Measurements from ENCODE around the gene PDE5A.

Gene PDE5A

DNA sequence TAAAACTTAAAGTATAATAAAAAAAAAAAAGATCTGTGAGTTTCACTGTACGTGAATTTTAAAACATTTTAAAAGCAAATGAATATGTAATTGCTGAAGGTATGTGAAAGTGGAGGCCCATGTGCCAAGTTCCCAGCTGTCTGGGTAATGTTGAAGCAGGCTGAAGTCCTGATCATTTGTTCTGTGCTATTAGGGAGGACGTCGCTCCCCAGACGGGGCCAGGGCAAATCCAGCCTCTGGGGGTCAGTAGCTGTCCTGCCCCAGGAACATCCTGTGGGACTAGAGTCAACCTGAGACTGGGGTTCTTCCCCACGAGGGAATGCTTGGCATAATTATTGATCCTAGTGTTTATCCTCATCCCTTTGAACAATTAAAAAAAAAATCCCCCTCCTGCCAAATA, 48.8 kb downstream of the PDE5A start:
- no peak for DNase-seq

DNA sequence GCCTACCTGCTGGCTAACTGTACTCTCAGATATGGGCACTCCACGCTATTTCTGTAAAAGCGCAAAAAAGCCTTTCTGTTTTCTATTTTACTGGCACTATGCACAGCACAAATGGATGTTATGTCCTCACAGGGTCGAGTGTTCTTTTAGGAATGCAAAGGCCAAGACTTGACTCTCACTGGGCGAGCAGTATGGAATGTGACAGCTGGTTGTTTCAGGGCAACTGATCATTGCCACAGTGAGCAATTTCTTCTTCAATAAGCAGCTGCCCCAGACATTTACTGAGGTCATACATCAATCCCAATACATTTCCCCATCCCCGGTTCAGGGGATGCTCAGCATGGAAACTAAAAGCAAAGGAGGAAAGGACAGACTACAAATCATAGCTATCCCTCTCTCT, 58.2 kb downstream of the PDE5A start:
- DNase-seq: no peak

DNA sequence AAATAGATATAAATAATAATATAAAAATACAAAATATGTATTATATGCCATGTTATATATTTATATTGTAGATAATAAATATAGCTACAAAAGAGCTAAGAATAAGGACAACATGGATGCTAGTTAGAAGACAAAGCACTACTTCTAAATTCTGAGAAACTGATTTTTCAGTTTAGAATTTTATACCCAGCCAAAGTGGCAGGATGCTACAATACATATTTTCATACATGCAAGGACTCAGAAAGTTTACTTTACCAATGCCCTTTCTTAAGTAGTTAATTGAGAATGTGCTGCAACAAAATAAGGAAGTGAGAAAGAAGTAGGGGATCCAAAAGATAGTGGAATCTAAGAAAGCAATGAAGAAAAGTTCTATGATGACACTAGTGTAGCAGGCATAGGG, 64.5 kb downstream of the PDE5A start:
- no peak for DNase-seq

DNA sequence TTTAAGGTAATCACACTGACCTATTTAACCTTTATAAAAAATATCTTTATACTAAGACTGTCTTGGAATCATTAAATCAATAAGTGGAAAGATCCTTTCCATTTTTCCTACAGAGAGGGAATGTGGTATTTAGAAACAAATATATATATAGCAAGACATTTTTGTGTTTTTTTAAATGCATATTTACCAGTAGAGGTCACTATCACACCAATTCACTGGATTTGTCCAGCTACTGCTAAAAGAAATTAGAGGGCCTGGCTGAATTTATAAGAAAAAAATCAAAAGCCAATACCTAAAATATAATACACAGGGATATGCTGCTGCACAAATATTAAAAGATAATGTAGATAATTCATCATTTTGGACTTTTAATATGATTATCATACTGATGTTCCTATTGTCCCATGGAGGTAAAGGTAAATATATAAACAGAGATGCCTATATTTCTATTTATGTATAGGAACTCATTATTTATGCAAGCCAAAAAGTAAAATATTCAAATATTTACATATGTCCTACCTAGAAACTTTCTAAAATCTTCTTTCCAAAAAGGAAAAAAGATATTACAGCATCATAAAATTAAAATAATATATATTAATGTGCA, 69.5 kb downstream of the PDE5A start:
- DNase-seq: no peak

DNA sequence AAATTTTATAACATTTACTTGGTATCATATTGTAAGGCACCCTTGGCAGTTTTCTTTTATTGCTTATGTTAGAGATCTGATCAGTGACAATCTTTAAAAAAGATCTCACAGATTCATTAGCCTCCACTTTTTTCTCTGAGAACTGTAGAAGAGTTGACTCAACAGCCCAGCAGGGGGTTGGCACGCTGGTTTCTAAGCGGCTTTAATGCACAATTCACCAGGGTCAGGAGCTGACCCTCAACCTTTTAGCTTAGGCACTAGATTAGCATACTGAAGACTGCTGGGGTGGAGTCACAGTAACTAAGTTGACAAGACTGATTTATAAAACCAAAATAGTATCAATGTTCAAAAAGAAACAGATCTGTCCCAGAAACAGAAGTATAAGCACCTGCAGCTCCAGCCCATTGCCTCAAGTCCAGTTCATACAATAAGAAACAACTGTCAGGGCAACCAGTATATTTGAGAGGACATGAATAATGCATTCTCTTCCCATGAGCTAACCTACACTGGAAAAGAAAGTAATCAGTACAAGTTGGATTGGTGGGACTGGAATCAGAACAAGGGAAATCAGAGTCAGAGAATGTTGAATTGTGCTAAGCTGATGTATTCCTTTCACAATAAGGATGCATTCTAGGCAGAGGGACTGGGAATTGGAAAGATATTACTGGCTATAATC, 77.6 kb downstream of the PDE5A start:
- no peak for DNase-seq

DNA sequence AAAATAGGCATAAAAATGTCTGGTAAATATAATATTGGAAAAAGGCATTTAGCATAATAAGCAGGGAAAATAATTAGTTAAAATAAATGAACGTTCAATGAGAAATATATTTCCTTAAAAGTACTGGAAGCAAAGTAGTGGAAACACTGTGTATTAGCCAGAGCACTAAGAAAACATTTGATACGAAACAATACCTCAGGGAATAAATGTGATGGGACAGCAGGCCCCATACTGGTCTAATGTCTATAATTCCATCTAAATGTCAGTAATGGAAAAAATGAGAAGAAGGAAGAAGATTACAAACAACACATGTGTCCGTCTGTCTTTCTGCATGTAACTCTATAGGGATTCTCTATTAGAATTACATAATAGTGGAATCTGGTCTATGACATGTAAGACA, 79.0 kb downstream of the PDE5A start:
- no peak for DNase-seq

DNA sequence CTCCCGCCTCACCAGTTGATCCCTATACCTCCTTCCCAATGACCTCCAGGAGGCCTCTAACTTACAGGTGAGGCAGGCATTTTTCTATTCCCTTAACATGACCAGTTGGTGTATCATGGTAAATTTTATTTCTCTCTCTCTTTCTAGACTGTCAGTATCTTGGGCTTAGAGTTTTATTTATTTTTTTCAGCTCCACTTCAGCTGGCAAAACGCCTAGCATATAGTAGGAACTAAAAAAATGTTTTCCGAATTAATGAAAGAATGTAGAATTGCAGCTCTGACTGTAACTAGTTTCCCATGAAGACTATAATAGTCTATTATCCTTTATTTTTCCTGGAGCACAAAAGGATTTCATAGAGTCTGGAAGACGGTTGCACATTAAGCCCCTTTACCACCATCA, 84.8 kb downstream of the PDE5A start:
- DNase-seq: no peak

DNA sequence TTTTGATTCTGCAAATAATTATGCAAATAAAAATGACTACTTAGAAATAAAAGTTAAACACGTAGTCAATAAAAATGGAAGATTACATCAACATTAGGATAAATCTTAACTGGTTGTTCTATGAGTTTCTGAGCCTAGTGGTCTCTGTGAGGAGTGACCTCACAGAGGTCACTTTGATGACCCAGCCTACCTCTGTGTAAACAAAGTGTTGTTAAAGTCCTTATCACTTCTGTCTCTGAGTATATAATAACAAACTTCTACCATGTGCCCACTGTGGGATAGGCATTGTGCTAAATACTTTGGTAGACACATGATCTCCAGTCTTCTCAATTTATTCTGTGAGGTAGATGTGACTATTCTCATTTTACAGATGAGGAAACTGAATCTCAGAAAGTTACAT, 85.4 kb downstream of the PDE5A start:
- no peak for DNase-seq

DNA sequence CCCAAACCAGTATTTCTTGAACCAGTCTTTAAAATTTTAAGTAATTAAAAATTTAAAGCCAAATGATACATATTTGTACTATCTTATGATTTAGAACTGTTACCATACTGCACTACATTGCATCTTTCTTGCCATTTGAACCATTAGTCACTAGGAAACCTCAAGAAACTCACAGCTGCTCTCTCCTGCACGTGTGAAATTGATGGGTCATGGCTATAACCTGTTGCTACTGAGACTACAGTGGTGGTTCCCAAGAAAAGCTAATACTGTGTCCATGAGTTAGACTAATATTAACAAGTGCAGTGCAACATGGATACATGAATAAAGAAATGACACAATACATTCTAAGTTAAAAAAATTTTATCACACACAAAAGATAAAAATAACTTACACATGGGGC, 88.4 kb downstream of the PDE5A start:
- no peak for DNase-seq

DNA sequence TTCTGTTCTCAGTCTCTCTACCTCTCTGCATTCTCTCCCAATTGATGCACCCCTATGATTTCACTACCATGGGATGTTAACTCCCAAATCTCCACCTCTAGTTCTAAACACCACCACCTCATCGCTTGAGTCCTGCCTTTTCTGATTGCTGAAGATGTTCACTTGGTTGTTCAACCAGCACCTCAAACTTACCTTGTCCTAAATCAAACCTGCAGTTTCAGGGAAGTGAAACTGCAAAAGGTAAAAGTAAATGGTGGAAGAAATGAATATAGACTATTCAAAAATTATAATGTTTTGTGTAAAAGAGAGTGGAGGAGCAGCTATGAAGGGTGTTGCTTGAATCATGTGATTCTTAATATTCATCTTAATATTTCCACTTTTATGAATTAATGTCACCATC, 91.0 kb downstream of the PDE5A start:
- no peak for DNase-seq

DNA sequence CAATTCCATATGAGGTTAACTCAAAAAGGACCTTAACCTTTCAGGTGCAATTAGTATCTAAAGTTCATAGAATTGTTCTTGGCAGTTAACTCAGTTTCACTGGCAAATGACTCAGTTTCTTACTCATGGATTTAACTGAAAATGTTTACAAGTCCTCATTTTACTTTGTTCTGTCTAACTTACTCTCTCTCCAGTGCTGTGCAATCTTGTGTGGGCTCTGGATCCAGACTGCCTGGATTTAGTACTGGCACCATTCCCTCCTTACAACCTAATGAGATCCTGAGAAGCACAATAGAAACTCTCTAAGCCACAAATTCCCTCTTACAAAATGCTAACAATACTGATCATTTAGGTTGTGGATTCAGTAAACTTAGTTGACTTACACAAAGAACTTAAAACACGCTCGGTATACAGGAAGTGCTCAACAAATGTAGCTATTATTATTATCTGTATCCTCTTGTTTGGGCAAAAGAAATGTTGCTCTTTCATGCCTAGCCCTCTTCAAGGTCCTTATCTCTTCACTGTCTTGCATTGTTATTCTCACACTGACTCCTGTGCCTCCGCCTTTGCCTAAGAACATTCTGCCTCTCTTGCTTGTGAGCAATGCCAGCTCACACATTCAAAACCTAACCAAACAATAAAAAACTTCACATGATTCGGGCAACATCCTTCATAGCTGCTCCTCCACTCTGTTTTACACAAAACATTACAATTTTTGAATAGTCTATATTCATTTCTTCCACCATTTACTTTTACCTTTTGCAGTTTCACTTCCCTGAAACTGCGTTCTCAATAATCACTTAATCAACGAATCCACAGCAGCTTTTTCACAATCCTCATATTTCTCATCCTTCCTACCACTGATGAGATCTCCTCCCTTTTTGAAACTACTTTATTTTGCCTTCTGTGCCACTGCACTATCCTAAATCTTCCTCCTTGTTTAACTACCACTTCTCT, 91.8 kb downstream of the PDE5A start:
- no peak for DNase-seq

DNA sequence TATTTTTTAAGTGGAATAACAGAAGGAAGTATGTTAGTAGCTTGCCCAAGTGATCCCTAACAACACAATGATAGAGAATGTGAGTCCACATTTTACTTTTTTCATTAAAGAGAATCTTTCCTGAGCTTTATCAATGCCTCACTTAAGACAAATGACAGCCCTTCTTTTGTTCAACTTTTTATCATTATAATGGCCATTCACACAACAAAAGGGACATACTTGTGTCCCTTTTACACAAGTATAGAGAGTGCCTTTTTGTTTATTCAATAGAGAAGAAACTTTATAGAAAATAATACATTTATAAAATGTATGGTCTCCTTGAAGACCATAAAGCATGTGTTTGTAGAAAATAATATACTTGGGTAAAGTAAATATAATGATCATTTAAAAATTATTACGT, 96.3 kb downstream of the PDE5A start:
- no peak for DNase-seq

DNA sequence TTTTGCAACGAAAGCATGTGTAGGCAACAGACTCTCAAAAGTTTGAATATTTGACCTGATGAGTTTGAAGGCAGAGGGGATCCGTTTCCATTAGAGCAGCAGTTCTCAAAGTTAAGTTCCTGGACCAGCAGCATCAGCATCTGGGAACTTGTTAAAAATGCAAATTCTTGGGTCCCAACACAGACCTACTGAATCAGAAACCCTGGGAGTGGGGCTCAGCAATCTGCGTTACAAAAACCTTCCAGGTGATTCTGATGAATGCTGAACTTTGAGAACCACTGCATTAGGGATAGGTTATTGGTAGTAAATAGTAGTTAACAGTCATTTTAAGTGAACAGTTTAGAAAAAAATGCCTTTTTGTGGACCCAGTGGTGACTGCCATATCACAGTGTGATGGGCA, 98.8 kb downstream of the PDE5A start:
- no peak for DNase-seq

DNA sequence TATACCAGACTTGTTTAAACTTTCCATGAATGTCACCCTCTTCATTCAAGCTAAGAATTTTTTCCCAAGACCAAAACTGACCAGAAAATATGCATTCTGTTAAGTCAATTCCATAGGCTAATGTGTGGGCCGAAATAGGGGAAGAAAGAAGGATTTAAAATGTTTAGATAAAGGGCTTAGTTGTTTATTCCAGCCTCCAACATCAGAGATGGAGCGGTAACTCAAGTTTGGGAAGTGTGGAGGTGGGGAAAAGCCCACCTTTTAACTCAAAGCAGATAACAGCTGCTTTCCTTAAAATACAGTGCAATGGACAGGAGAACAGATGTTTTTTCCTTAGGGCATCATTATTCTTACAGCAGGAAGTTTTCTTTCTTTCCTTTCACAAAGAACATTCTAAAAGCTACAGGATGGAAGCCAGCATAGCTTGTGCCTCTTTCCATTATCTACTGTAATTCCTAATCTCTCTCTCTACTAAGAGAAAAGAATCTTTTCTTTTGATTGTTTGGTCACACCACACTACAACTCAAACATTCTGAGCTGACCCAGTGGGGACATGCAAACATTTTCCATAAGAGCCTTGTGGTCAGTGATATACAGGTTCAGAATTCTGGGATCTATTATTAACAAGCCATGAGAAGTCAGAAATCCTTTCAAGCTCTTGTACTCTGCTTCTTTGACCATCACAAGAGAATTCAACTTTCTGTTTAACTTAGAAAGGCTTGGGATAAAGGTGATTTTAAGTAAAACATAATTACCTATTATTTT, 101.6 kb downstream of the PDE5A start:
- no peak for DNase-seq

DNA sequence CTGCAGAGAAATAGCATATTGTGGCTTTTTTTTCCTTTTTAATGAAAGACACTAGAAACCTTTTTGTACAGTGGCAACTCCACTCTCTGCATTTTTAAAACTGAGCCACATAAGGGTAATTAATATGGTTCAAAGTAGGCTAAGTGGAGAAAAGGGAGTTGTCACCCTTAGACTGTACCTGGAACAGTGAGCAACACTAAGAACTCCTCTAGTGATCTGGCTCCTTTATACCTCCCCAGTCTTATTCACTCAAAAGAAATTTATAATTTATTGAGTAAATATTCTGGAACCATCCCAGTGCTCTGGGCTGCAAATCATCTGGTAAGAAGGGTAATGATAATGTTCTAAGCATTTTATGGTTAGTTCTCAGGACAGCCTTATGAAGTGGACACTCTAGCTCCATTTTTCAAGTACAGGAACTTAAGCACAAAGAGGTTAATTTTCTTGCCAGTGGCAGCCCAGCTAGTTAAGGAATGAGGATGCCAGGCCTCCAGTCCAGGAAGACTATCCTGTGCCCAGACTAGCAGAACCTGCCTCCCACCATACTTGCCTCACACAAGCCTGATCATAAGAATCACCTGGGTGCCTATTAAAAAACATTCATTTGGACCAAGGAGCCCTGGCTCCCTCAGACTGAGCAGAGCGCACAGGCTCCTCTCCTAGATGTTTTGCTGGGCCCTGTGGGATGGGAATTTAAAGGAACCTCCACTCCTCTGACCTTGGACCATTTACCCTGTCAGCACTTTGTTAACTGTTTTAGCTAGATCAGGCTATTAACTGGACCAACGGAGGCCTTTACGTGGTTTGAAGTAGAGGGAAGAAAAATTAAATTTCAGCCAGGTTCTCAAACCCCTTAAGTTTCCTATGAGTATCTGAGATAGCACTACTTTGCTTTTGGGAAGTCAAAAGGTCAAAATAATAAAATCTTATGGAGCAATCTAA, 102.6 kb downstream of the PDE5A start:
- no peak for DNase-seq

DNA sequence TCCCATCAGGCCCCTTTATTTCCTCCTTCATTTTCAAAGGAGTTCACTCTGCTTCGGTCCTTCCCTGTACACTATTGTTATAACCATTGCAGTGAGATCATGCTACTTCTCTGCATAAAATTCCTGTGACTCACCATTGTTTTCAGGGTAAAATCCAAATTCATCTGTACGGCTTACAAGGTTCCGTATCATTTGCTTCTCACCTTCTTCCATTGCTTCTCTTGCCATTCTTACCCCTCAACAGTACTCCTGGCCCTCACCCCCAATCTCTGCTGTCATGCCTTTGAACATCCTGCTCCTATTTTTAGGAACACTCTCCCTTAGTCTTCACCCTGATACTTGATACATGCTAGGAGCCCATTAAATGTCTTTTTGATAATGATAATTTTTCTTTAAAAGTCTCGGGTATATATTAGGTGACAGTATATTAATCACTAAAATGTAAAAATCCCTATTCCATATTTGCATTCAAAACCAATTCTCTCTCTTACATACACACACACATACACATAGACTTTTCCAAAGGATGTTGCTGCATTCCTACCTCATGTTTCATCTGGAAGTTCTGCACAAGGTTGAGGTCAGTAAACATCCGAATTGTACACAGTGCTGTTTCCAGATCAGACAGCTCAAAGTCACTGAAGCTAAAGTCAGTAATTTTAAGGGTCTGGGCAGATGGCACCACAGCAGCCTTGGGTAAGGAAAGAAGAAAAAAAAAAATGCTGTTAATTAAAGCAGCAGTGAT, 103.4 kb downstream of the PDE5A start:
- DNase-seq: no peak

DNA sequence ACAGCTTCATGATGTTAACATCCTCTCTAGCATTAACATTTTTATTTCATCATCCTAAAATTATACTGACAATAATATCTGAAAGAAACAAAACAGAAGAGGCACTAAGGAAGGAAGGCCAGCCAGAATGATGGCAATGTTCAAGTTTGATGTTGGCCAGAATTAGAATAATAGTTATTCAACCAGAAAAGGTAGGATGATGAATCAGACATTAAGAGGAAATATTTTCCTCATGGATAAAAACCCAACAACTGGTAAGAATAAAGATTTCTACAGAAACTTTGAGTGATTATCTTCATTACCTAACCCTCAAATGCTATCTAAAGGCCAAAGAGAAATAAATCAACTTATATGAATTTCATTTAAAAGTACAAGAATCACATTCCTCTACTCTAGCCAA, 105.2 kb downstream of the PDE5A start:
- DNase-seq: no peak

DNA sequence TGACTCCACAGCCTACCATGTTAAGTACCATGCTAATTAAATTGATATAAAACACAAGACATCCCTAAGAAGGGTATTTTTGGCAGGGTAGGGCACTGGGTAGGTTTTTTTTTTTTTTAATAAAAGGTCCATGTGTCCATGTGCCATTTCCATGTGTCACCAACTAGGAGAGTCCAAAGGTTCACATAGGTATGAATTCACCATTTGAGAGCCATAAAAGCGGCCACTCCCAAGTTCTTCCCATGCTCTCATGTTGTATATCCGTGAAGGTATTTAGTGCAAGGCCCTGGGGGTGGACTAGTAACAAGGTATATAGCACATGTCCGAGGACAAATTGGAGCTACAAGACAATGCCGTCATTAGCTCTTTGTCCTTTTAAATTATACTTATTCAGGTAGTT, 107.3 kb downstream of the PDE5A start:
- DNase-seq: no peak

DNA sequence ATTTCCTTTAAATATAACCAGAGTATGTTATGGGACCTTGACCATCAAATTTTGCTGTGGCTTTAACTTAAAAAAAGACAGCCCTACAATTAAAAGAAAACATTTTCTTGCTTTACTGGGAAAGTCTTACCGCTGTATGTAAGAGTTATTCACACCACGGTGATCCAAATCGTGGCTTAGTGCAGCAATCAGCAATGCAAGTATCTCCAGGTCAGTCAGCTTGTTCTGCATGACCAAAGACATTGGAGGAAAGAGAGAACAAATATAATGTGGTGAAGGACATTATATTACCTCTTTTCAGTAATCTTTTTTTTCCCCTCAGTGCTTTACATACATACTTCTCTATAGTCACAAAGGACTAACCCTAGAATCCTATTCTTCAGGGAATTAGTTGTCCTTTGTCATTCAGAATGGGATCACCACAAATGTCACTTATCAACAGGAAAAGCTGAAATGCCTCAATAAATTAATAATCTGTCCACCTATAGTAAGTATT, 109.6 kb downstream of the PDE5A start:
- DNase-seq: no peak

DNA sequence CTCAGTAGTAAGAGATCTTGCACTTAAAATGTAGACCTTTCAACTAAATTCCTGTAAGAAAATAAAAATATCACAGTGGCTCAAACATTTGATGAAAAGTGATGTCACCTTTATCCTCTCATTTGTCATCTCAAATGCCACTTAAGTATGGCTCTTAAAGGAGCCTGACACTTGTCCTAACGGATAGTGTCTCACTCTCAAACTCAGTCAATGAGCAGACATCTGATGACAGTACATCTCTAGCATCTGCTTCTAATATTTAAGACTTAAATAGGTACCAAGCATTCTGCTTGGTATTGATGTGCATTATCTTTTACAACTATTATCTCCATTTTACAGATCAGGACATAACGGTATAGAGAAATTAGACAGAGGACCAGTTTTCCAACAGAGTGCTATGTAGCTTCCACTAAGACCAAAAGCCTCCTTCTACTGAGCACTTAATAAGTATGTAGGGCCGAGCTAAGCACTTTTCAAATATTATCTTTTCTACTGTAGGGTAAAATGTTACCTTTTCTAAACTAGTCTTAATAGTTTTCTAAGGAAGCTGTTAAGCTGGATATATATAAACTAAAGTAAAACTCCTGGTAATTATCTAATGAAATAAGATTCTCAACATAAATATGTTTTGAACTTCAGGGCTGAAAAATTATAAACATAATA, 110.2 kb downstream of the PDE5A start:
- no peak for DNase-seq
